Activated T-helper 9 cell treated with anti-CD3 and anti-CD28 coated beads, Interleukin-2, amount 50 U/mL, for 16 hours (primary cell): Measurements from ENCODE around the gene CYSTM1.

Experiments used
- DNase-seq: peaks from one replicate; pipeline ENCODE4 v3.0.0-alpha.2; 2020; ENCODE audit warnings: low read depth

The CYSTM1 gene

DNA sequence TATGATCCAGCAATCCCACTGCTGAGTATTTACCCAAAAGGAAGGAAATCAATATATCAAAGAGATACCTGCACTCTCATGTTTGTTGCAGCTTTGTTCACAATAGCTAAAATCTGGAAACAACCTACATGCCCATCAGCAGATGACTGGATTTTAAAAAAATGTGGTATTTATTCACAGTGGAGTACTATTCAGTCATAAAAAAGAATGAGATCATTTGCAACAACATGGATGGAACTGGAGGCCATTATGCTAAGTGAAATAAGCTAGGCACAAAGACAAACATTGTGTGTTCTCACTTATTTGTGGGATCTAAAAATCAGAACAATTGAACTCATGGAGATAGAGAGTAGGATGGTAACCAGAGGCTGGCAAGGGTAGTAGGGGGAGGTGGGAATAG lies 33.1 kb downstream of the CYSTM1 start:
- no peak for DNase-seq

DNA sequence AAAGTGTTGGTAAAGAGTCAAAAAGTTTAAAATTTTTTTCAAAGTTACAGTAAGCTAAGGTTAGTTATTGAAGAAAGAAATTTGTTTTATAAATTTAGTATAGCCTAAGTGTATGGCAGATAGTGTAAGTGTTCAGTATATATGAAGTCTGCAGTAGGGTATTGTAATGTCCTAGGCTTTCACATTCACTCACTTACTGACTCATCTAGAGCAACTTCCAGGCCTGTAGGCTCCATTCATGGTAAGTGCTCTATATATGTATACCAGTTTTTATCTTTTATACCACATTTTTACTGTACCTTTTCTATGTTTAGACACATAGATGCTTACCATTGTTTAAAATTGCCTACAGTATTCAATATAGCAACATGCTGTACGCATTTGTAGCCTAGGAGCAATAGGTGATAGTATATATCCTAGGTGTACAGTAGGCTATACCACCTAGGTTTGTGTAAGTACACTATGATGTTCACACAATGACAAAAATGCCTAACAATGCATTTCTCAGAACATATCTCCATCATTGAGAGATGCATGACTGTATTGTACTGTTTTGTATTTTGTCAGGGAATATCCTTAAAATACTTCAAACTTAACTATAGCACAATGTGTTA lies 38.5 kb downstream of the CYSTM1 start:
- no peak for DNase-seq

DNA sequence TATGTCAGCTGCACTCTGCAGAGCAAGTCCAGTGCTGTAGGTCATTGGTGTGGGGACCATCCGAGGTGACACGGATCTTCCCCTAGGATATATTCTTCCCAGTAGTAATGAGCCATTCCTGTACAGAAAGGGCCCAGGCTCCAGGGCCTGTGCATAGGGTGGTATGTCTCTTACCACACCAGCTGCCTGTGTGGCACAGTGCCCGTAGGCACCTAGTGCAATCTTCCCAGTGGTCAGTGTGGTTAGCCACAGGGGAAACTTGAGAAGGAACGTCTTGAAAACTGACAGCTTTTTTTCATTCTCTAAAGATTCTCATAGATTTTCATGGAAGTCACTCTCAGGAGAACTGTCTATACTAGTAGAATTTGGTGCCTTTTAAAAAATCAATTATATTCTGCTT lies 39.8 kb downstream of the CYSTM1 start:
- no peak for DNase-seq

DNA sequence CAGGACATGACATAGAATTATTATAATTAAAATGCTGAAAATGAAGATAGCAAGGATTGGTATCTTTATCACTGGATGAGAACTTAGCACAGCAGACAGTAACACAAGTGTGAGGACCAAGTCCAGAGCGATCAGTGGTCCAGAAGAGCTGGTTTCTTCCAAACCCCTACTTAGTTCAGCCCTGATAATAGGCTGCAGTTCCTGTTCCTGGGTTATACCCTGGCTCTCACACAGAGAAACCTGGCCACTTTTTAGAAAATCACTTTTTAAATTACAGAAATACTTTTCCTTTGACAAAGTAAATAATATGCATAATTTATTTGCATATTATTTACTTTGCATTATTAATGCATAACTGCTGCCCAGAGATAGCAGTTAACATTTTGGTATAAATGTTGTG lies 40.3 kb downstream of the CYSTM1 start:
- no peak for DNase-seq

DNA sequence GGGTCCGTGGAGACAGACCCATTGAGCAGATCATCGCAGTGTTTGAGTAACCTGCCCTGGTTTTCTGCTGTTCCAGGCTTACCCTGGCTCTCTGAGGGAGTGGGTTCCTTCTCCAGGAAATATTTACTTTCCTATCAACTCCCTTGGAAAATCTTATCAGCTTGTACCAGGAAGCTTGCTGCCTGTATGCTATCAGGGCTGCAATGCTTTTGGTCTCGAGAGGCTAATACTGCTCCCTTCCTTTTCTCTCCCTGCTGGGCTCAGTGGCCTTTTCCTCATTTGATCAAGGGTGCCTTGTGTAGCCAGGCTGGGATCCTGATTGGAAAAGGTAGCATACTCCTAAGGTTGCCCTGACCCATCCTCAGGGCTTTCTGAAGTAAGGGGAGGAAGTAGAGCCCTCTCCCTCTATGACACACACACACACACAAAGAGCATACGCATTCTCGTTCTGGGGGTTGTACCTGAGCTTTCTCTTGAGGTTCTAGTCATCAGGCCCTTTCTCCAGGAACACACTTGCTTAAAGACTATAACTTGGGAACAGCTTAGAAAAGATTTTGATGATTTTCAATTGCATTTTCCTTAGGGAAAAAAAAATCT lies 41.6 kb downstream of the CYSTM1 start:
- no peak for DNase-seq

DNA sequence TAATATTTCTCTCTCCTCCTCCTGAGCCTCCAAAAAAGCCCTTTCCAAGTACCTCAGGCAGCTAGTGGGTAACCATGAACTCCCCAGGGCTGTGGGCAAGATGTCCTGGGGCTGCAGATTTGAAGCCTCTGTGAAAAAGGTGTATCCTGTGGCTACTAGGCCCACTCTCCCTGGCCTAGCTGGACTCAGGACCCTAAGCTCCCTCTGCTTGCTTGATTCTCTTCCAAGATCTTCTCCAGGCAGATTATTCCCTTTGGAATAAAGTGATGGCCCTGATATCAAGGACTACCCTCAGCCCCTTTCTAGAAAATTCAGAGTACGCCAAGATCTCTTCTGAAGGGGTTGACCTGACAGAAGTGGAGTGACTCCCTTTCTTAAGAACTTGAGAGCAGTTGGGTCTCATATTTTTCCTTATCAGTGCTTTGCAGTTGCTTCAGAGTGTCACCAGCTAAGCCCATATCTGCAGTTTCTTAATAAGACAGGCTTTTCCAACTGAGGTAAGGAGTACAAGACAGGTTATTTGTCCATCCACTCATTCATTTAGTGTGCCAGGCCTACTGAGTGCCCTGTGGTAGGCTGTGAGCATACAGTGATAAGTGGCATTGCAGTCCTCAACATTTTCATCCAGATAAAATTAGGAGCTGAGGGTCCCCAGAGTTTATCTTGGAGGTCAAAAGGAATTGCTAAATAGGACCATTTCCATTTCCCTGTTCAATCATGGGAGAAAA lies 42.5 kb downstream of the CYSTM1 start:
- DNase-seq = no peak

DNA sequence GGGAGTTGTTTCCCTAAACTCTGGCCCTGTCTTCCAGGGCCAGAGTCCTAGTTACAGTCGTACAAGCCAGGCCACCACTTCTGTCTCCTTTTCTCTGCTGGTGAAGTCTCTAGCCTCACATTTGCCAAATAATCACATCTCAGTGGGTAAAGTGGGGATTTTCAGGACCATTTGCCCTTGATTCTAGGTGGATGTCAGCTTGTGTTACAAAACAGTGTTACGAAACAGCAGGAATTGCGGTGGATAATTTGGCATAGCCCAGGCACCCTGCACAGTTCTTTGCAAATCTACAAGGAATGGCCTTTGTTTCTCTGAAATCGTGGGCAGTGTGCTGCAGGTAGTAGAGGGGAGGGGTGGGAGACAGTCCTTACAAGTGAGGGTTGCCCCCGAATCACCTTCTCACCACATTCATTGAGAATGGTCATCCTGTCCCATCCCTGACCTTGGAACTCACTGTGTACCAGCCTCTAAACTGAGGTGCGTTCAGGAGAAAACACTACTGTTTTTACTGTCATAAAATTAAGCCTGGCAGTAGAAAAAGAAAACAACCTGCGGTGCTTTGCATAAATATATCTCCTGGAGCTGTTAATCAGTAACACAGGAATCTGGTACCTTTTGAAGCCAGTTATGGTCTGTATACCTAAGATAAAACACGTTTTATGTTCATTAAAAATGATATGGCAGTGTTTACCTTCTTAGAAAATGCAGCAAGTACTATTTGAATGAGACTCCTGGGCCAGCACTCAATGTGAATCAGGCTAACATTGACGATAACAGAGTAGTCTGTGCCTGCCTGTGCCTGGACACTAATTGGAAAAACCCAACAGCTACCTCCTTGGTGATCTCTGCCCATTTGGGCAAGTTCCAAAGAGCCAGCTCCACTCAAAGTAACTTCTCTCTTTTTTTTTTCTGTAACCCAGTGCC lies 44.3 kb downstream of the CYSTM1 start:
- DNase-seq = no peak

DNA sequence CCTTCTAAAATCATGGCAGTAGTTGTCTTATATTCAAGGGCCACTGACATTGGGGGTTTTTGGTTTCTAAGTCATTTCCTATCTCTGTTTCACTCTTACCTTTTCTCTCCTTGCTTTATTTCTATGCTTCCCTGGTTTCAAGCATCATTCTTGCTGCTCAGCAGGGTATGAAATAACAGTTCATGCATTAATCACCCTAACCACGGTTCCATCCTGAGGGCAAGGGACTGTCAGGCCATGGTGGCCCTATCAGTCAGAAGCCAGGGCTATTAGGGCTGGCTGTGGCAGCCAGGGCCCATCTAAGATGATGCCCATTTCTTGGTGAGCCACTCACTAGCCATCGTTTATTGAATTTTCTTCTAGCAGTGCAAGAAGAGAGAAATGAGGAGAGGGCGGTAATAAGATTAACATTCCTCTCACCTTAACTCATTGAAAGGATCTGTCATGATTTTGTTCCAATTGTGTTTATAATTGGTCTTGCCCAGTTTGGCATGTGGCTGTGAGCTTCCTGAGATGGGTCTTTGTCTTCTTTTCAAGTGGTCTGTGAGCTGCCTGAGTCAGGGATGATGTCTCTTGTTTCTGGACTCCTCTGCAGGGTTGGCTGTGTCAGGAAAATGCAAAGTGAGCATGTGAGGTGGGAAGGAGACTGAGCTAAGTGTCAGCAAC lies 45.2 kb downstream of the CYSTM1 start:
- no peak for DNase-seq

DNA sequence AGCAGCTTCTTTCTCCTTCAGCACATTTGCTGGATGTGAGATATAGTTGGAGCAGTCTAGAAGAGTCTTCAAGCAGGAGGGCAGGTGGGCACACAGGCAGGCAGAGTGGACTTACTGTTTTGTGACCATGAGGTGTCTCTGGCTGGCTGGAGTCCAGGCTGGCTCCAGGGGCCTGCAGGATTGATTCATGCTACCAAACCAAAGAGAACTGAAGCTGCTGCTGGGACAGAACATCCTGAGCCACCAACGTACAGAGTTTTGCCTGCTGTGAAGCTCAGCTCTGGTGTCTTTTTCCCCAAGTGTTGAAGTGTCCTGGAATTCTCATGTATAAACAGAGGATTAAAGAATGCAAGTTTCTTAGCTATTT lies 45.7 kb downstream of the CYSTM1 start:
- no peak for DNase-seq

DNA sequence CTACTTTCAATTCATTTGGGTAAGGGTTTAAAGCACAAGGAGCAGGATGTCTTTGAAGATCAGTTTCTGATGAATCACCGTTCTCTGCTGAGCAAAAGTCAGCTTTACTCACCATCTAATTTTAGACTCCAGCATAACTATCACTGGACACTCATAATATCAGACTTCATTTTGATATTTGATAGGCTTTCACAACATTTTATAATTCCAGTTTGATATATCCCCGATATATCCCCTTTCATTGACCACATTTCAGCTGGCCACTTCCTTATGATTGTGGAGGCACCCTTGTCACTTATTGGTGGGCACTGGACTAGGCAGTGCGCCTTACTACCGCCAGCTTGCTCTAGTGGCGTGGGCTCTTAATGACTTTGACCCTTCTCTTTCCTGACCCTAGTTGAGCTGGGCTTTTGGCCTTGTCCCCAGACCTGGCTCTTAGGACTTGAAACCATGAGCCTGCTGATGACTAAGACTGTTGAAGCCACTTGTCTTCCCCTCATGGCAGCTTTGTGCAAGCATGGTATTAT lies 46.8 kb downstream of the CYSTM1 start:
- DNase-seq = no peak

DNA sequence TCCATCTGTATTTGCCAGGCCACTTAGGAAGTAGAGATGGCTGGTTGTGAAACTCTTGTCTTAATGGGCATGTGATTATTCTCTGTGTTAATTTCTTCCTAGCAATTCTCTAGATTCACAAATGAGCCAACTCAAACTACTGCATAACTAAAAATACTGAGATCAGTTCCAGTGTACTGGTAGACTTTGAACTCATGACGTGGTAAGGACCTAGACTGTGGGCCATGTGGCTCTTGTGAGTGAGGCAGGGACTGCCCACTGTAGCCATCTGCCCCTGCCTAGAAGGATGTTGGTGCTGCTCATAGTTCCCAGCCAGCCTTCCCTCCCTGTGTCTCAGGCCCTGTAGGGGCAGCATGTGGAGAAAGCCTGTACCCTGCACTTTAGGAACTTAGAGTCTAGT lies 47.4 kb downstream of the CYSTM1 start:
- no peak for DNase-seq

DNA sequence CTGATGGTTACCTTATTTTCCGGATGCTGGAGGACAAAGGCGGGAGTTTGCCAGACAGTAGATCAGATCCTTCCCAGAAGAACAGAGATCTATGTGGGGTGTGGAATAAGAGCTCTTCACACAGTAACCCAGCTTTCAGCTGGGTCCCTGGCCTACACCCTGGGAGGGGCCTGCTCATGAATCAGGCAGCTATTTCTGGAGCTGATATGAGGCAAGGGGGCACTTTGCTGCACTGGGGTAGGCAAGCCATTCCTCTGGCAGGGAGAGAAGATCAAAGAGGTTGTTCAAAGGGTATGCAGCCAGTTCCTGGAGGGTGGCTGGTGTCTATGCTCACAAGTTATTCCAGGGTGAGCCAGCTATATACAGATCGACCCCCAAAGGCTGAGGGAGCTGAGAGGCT lies 48.6 kb downstream of the CYSTM1 start:
- DNase-seq = no peak

DNA sequence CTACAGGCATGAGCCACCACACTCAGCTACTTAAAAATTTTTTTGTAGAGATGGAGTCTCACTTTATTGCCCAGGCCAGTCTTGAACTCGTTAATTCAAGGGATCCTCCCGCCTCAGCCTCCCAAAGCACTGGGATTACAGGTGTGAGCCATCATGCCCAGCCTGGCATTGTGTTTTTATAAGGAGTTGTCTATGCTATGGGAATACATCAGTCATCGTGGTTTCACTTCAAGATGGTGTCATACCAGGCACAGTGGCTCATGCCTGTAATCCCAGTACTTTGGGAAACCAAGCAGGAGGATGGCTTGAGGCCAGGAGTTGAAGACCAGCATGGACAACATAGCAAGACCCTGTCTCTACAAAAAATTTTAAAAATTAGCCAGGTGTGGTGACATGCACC lies 49.7 kb downstream of the CYSTM1 start:
- DNase-seq = no peak

DNA sequence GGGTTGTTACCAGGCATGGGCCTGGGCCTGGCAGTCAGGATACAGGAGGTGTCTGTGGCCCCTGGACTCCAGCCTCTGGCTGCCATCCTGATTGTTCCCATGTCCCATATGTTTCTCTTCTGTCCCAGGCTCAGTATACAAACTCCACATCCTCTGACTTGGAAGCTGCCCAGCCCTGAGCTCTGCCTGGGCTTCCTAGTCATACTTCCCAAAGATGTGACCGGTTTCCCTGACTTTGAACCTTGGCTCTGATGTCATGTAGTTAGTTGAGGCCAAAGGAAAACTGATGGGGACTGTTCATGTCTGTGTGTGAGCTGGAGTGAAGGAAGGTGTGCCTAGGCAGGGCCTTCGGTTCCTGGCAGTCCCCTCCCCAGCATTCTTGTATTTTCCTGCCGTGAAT lies 50.4 kb downstream of the CYSTM1 start:
- DNase-seq = no peak

DNA sequence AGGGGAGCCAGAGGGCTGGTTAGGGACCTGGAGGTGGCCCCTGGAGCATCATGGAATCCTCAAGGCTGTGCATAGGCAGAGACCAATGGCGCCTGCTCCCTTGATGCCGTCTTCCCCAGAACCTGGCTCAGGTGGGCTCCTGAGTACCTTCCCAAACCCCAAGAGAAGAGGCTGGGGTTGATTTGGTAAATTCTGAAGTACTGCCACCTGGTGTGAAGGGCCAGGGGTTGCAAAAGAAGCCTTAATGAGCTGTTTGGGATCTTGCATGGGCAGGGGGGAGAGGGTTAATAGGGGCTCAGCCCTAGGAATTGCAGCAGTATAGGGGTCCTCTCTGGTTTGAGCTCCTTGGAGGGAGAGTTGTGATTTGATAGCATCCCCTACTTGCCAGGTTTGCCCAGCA lies 52.1 kb downstream of the CYSTM1 start:
- no peak for DNase-seq

DNA sequence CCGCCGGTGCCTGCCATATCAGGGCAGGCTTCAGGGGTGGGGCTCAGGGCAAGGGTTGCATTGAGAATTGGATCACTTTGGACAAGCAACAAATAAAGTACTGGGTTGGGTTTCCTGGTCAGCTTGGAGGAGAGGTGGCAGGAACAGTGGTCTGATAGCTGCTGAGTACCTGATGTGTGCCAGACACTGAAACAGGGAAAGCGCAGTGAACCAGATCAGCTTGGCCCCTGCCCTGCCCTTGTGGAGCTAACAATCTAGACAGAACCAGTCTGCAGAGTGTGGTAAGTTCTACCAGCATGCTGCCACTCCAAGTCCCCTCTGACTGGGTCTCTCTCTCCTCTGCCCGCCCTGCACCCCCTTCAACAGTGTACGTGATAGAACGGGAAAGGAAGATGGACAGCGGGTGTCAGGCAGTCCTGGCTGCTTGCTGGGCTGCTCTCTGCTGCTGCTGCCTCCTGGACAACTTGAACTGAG lies 53.4 kb downstream of the CYSTM1 start:
- DNase-seq = no peak

DNA sequence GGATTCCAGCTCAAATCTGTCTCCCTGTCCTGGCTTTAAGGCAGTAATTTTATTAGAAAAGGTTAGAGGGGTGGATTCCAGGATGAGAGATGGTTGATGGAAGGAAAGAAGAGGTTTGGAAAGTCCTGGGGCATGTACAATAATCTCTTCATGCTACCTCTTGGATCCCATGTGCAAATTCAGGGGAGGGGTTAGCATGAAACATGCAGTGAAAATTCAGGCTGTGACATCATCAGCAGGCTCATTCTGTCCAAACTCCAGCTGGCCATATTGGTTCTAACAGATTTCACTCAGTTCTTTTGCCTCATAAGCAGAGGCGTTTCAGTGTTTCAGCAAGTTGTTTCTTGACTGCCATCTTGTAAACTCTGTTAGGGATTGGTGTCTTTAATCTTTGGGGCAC lies 55.4 kb downstream of the CYSTM1 start:
- no peak for DNase-seq

DNA sequence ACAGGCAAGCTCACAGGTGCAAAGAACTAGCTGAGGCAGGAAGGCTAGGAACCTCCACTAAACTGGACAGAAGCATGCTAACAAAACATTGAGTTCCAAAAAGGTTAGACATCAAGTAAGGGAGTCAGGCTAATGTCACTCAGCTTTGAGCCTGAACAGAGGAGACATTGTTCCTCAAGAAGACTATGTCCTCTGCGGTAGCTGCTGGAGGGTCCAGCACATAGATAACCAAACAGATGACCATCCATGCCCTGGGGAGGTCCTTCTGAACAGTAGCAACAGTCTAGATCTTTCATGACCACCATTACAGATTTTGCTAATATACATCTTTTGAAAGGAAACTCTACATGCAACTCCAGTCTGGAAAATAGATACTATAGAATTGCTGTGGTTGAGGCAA lies 57.7 kb downstream of the CYSTM1 start:
- DNase-seq = no peak

DNA sequence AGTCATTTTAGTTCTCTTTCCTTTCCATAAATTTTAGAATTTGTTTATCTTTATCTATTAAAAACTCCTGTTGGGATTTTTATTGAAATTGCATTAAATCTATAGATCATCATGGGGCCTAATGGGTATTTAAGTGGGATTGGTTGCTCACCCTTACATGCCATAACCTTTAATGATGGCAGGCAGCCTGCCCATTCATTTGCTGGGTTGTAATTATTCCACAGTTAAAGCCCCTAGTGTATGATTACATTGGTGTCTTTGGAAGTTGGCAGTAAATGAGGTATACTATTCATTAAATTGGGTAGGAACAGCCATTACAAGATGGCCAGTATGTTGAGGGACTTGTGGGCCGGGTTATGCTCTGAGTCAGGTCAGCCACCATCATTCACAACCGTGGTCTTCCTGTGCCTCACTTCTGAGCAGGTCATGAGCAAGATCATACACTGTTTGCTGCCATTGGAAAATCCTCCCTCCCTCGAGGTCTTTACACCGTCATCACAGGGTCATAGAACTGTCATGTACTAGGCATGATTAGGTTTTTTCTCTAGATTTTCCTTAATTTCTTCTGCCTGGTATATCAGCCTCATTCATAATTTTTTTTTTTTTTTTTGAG lies 59.5 kb downstream of the CYSTM1 start:
- DNase-seq = no peak

DNA sequence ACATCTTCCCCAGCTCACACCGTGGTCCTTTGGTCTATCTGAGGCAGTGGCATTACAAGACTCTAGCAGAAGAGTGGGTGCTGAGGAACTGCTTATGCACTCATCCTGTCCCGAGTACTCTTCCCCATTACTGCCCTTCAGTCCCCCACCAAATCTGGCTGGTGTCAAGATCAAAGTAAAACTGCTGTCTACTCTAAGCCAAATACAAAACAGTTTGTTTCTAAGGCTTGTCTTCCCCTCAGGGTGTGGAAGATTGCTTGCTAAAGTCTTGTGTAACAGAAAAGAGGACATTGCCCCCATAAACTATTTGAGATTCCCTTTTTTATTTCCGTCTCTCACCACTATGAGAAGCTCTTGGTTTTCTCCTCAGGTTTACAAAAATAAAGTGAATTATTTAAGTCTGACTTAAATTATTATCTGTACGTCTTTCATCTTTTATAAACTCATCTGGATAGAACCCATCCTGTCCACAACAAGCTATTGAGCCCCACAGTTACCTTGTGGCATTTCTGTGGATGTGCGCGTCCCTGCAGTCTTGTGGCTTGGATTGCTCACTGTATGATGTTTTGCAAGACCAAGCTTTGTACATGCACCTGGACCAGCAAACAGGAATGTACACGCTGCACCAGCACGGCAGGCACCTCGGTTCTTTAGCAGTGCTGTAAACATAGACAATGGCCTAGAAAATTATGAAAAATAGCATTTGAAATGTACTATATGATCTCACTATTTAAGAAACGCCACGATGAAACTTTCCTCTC lies 61.0 kb downstream of the CYSTM1 start:
- no peak for DNase-seq
